Measurements from ENCODE around the gene YARS1.
"Not testable (repeated sequence)": the region's sequence is repeated elsewhere in the genome, so short reads cannot be mapped to it uniquely, and the experiment has no call there.

Gene YARS1

GRCh38 chr1:32816676-32817158, 441 bp downstream of the YARS1 start:
- no peak for DNase-seq (ENCODE audit: low read depth)

- DNase-seq (ENCODE audit: low read depth), result no peak
Observed at GRCh38 chr1:32813941-32814739, 3.0 kb downstream of the YARS1 start.

DNA sequence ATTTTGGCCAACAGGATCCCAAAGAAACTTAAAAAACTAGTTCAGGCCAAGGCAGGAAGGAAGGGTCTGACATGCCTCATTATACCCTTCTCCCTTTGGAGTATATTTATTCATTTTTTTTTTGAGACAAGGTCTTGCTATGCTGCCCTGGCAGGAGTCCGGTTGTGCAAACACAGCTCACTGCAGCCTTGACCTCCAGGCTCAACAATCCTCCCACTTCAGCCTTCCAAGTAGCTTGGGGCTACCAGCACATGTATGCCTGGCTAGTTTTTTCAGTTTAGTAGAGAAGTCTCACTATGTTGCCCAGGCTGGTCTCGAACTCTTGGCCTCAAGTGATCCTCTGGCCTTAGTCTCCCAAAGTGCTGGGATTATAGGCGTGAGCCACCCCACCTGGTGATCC, 5.2 kb downstream of the YARS1 start:
- no peak for DNase-seq (ENCODE audit: low read depth)

DNA sequence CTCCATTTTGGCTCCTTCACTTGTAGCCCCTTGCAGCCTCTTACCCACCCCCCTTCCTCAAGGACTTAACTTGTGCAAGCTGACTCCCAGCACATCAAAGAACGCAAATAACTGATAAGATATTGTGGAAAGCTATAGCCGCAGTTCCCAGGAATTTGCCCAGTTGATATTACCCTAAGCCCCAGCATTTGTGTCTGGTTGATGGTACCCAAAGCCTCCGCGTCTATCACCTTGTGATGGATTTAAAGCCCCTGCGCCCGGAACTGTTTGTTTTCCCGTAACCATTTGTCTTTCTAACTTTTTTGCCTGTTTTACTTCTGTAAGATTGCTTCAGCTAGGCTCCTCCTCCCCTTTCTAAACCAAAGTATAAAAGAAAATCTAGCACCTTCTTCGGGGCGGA, 5.9 kb downstream of the YARS1 start:
- no peak for DNase-seq (ENCODE audit: low read depth)

- DNase-seq (ENCODE audit: low read depth), result no peak
Observed at GRCh38 chr1:32810358-32810757, 6.8 kb downstream of the YARS1 start.

DNA sequence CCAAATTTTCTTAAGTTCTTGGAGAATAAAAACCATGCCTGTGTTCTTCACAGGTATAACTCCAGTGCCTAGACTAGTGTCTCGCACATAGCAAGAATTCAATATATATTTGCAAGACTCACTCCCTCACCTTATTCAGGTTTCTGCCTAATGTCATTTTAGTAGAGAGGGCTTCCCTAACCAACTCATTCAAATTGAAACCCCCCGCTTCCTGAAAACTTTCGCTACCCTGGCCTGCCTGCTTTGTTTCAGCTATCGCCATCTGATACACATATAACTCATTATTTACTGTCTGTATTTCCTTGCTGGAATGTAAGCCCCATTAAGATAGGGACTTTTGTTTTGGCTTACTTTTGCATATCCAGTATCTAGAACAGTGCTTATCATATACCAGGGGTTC, 8.6 kb downstream of the YARS1 start:
- DNase-seq (ENCODE audit: low read depth), result no peak

- DNase-seq (ENCODE audit: low read depth), result no peak
Observed at GRCh38 chr1:32806910-32807523, 10.1 kb downstream of the YARS1 start.

DNA sequence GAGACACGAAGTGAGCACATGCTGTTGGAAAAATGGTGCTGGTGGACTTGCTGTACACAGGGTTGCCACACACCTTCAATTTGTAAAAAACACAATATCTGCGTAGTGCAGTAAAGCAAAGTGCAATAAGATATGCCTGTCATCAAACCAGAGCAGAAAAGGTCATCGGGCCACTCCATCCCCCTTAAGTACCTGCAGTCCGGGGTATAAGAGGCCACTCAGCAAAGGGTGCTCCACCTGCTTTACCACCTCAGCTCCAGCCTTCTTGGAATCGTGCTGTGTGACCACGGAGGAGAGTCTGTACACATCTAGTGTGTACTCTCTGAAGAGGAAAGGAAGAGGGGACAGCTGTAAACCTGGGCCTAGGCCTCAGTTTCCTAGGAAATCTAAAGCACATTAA, 10.9 kb downstream of the YARS1 start:
- DNase-seq (ENCODE audit: low read depth), result no peak

GRCh38 chr1:32804460-32804859, 12.7 kb downstream of the YARS1 start:
- DNase-seq (ENCODE audit: low read depth), result not testable (repeated sequence)

DNA sequence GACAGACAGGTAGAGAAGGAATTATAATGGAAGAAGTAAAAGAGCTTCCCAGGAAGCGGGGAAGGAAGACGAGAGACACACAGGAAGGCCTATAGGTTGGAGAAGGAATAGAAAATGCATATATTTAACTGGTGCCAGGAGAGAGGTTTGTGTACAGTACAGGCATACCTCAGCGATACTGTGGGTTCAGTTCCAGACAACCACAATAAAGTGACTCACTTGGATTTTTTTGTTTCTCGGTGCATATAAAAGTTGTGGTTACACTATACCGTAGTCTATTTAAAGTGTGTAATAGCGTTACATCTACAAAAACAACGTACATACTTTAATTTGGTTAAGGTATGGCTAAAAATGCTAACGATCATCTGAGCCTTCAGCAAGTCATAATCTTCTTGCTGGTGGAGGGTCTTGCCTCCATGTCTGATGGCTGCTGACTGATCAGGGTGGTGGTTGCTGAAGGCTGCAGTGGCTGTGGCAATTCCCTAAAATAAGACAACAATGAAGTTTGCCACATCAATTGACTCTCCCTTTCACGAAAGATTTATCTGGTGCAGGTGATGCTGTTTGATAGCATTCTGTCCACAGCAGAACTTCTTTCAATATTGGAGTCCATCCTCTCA, 16.0 kb downstream of the YARS1 start:
- peak; percentile 10 for DNase-seq (ENCODE audit: low read depth)

DNA sequence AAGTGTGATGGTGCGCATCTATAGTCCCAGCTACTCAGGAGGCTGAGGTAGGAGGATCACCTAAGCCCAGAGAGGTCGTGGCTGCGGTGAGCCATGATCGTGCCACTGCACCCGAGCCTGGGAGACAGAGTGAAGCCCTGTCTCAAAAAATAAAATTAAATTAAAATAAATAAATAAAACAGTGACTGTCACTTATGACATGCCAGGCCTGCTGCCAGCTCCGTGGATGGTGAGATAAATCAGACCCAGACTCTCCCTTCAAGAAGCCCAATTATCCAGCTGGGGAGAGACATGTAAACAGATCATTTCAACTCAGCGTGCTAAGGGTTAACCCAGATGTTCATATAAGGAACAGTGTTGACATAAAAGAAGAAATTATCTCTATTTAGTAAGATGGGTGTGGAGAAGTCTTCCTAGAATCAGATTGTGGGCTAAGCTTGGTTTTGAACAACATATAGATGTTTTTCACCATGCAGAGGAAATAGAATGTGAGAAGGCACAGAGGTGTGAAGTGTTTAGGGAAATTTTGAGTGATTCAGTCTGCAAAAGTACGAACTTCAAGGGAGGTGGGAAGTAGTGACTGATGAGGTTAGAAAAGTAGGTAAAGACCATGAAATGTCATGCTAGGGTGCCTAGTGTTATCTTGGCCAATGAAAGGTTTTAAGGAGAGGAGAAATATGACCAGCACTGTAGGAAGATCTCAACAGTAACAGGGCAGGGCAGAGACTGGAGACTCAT, 18.3 kb downstream of the YARS1 start:
- no peak for DNase-seq (ENCODE audit: low read depth)

- no peak for DNase-seq (ENCODE audit: low read depth)
Observed at GRCh38 chr1:32798191-32798590, 19.0 kb downstream of the YARS1 start.

- no peak for DNase-seq (ENCODE audit: low read depth)
Observed at GRCh38 chr1:32797456-32797855, 19.7 kb downstream of the YARS1 start.

DNA sequence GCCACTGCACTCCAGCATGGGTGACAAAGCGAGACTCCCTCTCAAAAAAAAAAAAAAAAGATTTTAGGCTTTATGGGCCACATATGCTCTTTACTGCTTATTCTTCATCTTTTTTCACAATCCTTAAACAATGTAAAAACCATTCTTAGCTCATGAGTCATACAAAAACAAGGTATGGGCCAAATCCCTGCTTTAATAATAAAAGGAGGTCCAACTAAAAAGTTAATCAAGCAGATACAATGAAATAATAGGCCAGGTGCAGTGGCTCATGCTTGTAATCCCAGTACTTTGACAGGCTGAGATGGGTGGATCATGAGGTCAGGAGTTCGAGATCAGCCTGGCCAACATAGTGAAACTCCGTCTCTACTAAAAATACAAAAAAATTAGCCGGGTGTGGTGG, 21.4 kb downstream of the YARS1 start:
- DNase-seq (ENCODE audit: low read depth), result not testable (repeated sequence)

- no peak for DNase-seq (ENCODE audit: low read depth)
Observed at GRCh38 chr1:32791881-32792280, 25.3 kb downstream of the YARS1 start.

DNA sequence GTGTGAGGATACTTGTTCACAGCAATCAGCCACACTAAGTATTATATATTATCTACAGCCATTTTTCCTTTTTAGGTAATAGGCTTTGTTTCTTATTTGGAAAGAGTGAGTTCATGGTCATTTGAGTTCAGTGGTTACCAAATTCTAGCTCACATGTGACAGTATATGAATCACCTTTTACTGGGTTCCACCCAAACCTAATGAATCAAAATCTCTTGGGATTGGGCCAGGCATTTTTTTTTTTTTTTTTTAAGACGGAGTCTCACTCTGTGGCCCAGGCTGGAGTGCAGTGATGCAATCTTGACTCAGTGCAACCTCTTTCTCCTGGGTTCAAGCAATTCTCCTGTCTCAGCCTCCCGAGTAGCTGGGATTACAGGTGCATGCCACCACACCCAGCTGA, 27.8 kb downstream of the YARS1 start:
- not testable (repeated sequence) for DNase-seq (ENCODE audit: low read depth)

DNA sequence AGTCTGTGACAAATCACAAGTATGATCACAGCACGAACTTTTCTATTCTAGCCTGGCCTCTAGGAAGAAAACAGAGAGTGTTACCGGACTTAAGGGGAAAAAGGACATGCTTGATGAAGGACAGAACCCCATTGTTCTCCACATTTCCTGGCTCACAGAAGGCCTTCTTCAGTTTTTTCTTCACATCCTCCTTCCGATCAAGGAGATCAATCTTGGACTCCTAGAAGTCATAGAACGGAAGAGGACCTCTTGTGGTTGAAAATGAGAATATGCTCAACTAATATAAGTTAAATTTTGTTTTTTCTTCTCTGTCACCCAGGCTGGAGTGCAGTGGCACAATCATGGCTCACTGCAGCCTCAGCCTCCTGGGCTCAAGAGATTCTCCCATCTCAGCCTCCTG, 30.3 kb downstream of the YARS1 start:
- no peak for DNase-seq (ENCODE audit: low read depth)

GRCh38 chr1:32784817-32785216, 32.3 kb downstream of the YARS1 start:
- DNase-seq (ENCODE audit: low read depth), result no peak

DNA sequence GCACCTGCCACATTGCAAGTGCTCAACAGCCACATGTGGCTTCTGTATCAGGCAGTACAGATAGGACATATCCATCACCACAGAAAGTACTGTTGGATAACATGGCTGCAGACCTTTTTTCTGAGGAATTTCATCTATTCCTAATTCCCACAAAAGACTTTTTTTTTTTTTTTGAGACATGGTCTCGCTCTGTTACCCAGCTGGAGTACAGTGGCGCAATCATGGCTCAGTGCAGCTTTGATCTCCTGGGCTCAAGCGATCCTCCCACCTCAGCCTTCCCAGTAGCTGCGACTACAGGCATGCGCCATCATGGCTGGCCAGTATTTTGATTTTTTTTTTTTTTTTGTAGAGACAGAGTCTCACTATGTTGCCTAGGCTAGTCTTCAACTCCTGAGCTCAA, 33.3 kb downstream of the YARS1 start:
- DNase-seq (ENCODE audit: low read depth), result no peak

GRCh38 chr1:32782086-32782485, 35.1 kb downstream of the YARS1 start:
- no peak for DNase-seq (ENCODE audit: low read depth)

DNA sequence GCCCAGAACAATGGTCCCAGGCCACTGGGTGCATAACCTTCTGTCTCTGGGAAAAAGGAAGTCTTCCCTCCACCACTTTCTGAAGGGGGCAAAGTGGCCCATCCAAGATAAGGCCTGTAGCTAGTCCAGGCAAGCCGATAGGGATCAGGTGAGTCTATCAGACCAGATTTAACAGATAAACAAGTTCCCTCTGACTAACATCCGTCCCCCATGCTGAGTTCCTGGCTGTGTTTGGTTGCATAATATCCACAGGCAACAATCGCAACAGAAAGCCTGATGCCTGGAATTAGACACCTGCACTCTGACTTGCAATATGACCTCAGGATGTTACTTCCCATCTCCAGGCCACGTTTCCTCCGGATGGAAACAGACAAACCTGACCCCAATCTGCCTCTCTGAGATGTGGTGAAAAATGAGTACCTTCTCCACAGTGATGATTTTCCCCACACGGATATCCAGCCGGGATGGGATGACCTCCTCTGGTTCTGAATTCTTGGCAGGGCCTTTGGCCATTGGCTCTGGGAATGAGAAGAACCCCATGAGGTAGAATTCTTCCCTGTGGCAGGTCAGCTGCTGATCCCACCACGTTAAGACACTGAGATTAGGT, 36.4 kb downstream of the YARS1 start:
- no peak for DNase-seq (ENCODE audit: low read depth)

DNA sequence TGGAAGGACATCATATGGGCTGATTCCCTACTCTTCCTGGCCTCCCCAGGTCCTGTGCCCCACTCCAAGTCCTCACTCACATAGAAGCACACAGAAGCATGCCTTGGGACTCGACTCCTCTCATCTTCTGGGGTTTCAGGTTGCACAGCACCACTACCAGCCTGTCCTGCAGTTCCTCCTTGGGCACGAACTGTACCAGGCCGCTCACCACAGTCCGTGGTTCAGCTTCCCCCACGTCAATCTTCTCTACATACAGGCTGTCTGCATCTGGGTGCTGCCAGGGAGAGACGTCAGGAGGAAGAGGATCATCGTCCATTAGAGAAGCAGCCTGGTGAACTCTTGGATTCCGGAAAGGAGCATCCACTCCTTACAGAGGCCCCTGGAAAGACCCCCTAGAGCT, 37.2 kb downstream of the YARS1 start:
- no peak for DNase-seq (ENCODE audit: low read depth)

Data from activated T-helper 1 cell treated with Interleukin-2 at 50 U/mL for 16 hours (primary cell).